HL-60 (cell line): ENCODE data around the gene ESRRA.
"Not testable (repeated sequence)": the region's sequence is repeated elsewhere in the genome, so short reads cannot be mapped to it uniquely, and the experiment has no call there.

Experiments used
- DNase-seq, 2 experiments: peaks; one replicate each; pipeline ENCODE4 v3.0.0-alpha.2; 2010 to 2020; ENCODE audit warnings: low read depth in 1 of 2, low spot score in 1 of 2
- H3K27ac ChIP-seq: fragments of 250-450 bp; sonication (Bioruptor Pico); replicated peaks from 2 replicates; pipeline ENCODE4 v1.5.1; 2020; ENCODE audit warnings: mild to moderate bottlenecking, moderate library complexity
- H3K27me3 ChIP-seq: fragments of 250-450 bp; sonication (Bioruptor Pico); 2 replicates; pipeline ENCODE4 v1.5.1; 2021; ENCODE audit warnings: mild to moderate bottlenecking, moderate library complexity; ENCODE audit not compliant: insufficient read depth, poor library complexity, severe bottlenecking
- H3K4me3 ChIP-seq: replicated peaks from 2 replicates; pipeline ENCODE4 v1.5.1; 2011; ENCODE audit warnings: mild to moderate bottlenecking, control low read depth, low read length; ENCODE audit not compliant: insufficient read depth
- GABPA ChIP-seq: IDR thresholded peaks from 2 replicates; pipeline ENCODE4 v1.6.1; 2012; ENCODE audit warnings: low read depth
- POLR2AphosphoS5 ChIP-seq: IDR thresholded peaks from 2 replicates; pipeline ENCODE4 v1.6.1; 2012; ENCODE audit warnings: low read depth
- SPI1 ChIP-seq: IDR thresholded peaks from 2 replicates; pipeline ENCODE4 v1.6.1; 2012; ENCODE audit warnings: low read depth, mild to moderate bottlenecking, borderline replicate concordance
- TF ChIP-seq, protein P1 (sequence below): IDR thresholded peaks from 2 replicates; pipeline ENCODE4 v1.6.1; 2012; ENCODE audit warnings: low read depth; ENCODE audit not compliant: insufficient replicate concordance
- TF ChIP-seq, protein P2 (sequence below): IDR thresholded peaks from one replicate; pipeline ENCODE4 v1.5.1; 2011; ENCODE audit warnings: low read length, control low read depth, inconsistent platforms; ENCODE audit not compliant: insufficient read depth

ESRRA gene

DNA sequence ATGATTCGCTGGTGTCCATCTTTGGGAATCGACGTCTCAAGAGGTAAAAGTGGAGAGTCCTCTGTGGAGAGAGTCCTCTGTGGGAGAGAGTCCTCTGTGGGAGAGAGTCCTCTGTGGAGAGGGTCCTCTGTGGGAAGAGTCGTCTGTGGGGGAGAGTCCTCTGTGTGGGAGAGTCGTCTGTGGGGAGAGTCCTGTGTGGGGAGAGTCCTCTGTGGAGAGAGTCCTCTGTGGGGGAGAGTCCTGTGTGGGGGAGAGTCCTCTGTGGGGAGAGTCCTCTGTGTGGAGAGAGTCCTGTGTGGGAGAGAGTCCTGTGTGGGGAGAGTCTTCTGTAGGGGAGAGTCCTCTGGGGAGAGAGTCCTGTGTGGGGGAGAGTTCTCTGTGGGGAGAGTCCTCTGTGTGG lies 15.7 kb downstream of the ESRRA start:
- DNase-seq = no peak
- no peak overlapping the region for H3K27ac ChIP-seq
- TF ChIP-seq, protein P1, sequence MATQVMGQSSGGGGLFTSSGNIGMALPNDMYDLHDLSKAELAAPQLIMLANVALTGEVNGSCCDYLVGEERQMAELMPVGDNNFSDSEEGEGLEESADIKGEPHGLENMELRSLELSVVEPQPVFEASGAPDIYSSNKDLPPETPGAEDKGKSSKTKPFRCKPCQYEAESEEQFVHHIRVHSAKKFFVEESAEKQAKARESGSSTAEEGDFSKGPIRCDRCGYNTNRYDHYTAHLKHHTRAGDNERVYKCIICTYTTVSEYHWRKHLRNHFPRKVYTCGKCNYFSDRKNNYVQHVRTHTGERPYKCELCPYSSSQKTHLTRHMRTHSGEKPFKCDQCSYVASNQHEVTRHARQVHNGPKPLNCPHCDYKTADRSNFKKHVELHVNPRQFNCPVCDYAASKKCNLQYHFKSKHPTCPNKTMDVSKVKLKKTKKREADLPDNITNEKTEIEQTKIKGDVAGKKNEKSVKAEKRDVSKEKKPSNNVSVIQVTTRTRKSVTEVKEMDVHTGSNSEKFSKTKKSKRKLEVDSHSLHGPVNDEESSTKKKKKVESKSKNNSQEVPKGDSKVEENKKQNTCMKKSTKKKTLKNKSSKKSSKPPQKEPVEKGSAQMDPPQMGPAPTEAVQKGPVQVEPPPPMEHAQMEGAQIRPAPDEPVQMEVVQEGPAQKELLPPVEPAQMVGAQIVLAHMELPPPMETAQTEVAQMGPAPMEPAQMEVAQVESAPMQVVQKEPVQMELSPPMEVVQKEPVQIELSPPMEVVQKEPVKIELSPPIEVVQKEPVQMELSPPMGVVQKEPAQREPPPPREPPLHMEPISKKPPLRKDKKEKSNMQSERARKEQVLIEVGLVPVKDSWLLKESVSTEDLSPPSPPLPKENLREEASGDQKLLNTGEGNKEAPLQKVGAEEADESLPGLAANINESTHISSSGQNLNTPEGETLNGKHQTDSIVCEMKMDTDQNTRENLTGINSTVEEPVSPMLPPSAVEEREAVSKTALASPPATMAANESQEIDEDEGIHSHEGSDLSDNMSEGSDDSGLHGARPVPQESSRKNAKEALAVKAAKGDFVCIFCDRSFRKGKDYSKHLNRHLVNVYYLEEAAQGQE = no peak
- no peak for TF ChIP-seq POLR2AphosphoS5
- TF ChIP-seq SPI1 = no peak
- H3K27me3 ChIP-seq = no peaks in the 10 kb centered on the region
- no peak overlapping the region for H3K4me3 ChIP-seq

DNA sequence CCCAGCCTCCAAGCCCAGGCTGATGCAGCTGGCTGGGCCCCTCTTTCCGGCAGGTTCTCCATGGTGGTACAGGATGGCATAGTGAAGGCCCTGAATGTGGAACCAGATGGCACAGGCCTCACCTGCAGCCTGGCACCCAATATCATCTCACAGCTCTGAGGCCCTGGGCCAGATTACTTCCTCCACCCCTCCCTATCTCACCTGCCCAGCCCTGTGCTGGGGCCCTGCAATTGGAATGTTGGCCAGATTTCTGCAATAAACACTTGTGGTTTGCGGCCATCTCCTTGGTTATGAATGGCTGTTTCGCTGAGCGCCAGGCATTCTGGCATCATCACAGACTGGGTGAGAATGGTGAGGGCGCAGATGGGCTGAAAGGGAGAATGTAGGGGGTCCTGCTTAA lies 16.2 kb downstream of the ESRRA start:
- Histone ChIP-seq H3K27ac (no peak overlapping the region), H3K27me3 (no peaks in the 10 kb centered on the region), H3K4me3 (no peak overlapping the region)
- DNase-seq = no peak
- TF ChIP-seq GABPA = no peak
- TF ChIP-seq, protein P2, sequence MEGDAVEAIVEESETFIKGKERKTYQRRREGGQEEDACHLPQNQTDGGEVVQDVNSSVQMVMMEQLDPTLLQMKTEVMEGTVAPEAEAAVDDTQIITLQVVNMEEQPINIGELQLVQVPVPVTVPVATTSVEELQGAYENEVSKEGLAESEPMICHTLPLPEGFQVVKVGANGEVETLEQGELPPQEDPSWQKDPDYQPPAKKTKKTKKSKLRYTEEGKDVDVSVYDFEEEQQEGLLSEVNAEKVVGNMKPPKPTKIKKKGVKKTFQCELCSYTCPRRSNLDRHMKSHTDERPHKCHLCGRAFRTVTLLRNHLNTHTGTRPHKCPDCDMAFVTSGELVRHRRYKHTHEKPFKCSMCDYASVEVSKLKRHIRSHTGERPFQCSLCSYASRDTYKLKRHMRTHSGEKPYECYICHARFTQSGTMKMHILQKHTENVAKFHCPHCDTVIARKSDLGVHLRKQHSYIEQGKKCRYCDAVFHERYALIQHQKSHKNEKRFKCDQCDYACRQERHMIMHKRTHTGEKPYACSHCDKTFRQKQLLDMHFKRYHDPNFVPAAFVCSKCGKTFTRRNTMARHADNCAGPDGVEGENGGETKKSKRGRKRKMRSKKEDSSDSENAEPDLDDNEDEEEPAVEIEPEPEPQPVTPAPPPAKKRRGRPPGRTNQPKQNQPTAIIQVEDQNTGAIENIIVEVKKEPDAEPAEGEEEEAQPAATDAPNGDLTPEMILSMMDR = no peak
- TF ChIP-seq POLR2AphosphoS5 = no peak
- no peak for TF ChIP-seq SPI1

DNA sequence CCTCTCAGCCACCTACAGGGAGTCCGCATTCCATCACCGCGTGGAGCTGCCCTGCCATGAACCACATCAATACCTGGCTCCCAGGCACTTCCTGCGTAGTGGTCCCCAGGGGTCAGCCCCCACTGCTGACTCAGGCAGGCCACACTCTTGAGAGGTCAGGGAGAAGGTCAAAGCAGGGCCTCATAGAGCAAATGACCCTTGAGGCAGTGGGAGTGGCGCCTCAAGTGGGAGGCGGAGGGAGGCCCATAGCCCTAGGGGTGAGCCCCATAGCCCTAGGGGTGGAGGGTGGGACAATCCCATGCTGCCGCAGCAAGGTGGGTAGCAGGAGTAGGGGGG lies 17.6 kb downstream of the ESRRA start:
- TF ChIP-seq, protein P1 = no peak
- no peaks in the 10 kb centered on the region for H3K27me3 ChIP-seq
- H3K4me3 ChIP-seq = no peak overlapping the region
- H3K27ac ChIP-seq = no peak overlapping the region
- DNase-seq = no peak

DNA sequence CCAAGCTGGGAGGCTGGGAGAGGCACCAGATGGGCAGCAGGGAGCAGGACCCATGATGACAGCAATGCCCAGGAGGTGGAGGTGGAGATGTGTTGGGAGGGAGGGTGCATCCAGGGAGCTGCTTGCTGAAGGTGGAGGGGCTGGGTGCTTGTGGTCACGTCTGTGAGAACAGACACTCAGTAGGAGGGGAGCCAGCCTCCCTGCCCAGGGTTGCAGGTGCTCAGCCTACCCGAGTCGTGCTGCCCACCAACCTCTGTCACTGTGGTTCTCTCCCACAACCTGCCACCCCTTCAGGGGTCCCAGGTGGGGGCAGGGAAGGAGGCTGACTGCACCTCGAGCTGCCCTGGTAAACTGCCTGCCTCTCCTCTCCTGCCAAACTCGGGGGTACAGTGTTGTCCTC lies 18.0 kb downstream of the ESRRA start:
- TF ChIP-seq GABPA (no peak), SPI1 (no peak), POLR2AphosphoS5 (no peak)
- TF ChIP-seq, protein P1 = no peak
- TF ChIP-seq, protein P2 = no peak
- Histone ChIP-seq H3K4me3 (no peak overlapping the region), H3K27ac (no peak overlapping the region), H3K27me3 (no peaks in the 10 kb centered on the region)
- no peak for DNase-seq

DNA sequence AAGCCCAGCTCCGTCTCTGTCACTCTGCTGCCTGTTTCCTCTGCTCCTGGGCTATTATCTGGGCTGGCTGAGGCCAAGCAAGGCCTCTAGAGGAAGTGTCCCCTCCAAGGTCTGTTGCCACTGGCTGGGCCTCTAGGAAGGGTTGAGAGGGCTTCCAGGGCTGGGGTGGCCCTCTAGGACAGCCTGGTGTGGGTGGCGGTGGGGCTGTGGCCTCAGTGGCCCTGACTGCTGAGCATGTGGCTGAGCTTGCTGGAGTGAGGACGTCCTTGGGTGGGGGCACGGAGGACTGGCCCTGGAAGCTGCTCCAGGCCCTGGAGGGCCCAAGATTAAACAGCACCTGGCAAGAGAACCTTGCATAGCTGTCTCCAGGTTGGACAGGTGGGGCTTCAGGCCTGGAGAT lies 18.7 kb downstream of the ESRRA start:
- not testable (repeated sequence) for DNase-seq, H3K4me3 ChIP-seq, H3K27me3 ChIP-seq, H3K27ac ChIP-seq
